Gastroesophageal sphincter (tissue), 3 donors: Measurements from ENCODE around the gene EPG5.

Experiments used
- CTCF ChIP-seq, 4 experiments: fragments of 200-600 bp in 2 of 4; fragments of 450-650 bp in 2 of 4; sonication (generic) in 1 of 4; IDR thresholded peaks; one replicate each; pipeline ENCODE4 v1.5.1; 2017 to 2019; ENCODE audit warnings: antibody characterized with exemption in 4 of 4, mild to moderate bottlenecking in 2 of 4, moderate library complexity in 2 of 4
- POLR2A ChIP-seq, 2 donors: fragments of 450-650 bp; IDR thresholded peaks; one replicate each; pipeline ENCODE4 v1.6.1; 2017; ENCODE audit warnings: antibody characterized with exemption in 2 of 2, mild to moderate bottlenecking in 2 of 2, moderate library complexity in 1 of 2

GRCh38 chr18:45821026-45821425 is 146.1 kb downstream of the EPG5 start:
- TF ChIP-seq POLR2A (IDR thresholded peaks at IDR 0.05) = no peak
- no peak for TF ChIP-seq CTCF (IDR thresholded peaks at IDR 0.05)
